HG03095 (cell line): Measurements from ENCODE around the gene NKAIN4.
"Not testable (repeated sequence)": the region's sequence is repeated elsewhere in the genome, so short reads cannot be mapped to it uniquely, and the experiment has no call there.

ENCODE experiments used
- ATAC-seq: cut with Tn5 transposase; IDR thresholded peaks from one replicate; pipeline ENCODE4 v1.9.1; 2021; ENCODE audit warnings: moderate library complexity; ENCODE audit not compliant: unreplicated experiment

NKAIN4 gene

GRCh38 chr20:63258781-63259180 lies 4.5 kb upstream of the NKAIN4 start:
- ATAC-seq = no peak

- ATAC-seq = no peak
Observed at GRCh38 chr20:63257629-63258028, 3.4 kb upstream of the NKAIN4 start.

- no peak for ATAC-seq
Observed at GRCh38 chr20:63256954-63257353, 2.7 kb upstream of the NKAIN4 start.

- ATAC-seq = no peak
Observed at GRCh38 chr20:63255931-63256704, 1.9 kb upstream of the NKAIN4 start.

GRCh38 chr20:63254606-63255384 lies 532 bp upstream of the NKAIN4 start:
- no peak for ATAC-seq

- ATAC-seq = no peak
Observed at GRCh38 chr20:63253438-63254231, 628 bp downstream of the NKAIN4 start.

- ATAC-seq = no peak
Observed at GRCh38 chr20:63253065-63253437, 1.2 kb downstream of the NKAIN4 start.

GRCh38 chr20:63252284-63252711 lies 2.0 kb downstream of the NKAIN4 start:
- no peak for ATAC-seq

- ATAC-seq = not testable (repeated sequence)
Observed at GRCh38 chr20:63251350-63251749, 2.9 kb downstream of the NKAIN4 start.

- no peak for ATAC-seq
Observed at GRCh38 chr20:63249891-63250290, 4.4 kb downstream of the NKAIN4 start.

- ATAC-seq = no peak
Observed at GRCh38 chr20:63248835-63249591, 5.2 kb downstream of the NKAIN4 start.

GRCh38 chr20:63247671-63248228 lies 6.5 kb downstream of the NKAIN4 start:
- ATAC-seq = no peak

GRCh38 chr20:63246490-63247288 lies 7.6 kb downstream of the NKAIN4 start:
- no peak for ATAC-seq

GRCh38 chr20:63244468-63244867 lies 9.8 kb downstream of the NKAIN4 start:
- ATAC-seq = no peak

GRCh38 chr20:63243604-63244247 lies 10.5 kb downstream of the NKAIN4 start:
- no peak for ATAC-seq

- no peak for ATAC-seq
Observed at GRCh38 chr20:63242736-63243135, 11.5 kb downstream of the NKAIN4 start.

GRCh38 chr20:63241272-63241671 lies 13.0 kb downstream of the NKAIN4 start:
- no peak for ATAC-seq

GRCh38 chr20:63240004-63240403 lies 14.3 kb downstream of the NKAIN4 start:
- ATAC-seq = no peak

GRCh38 chr20:63239431-63239830 lies 14.8 kb downstream of the NKAIN4 start:
- ATAC-seq = no peak
